HT1080 (cell line): Measurements from ENCODE around the gene TMEM95. TPM values are rescaled to one million over a fixed set of nuclear protein-coding genes. Genes with fewer than 3 reads are reported as not detected.
"Not testable (repeated sequence)": the region's sequence is repeated elsewhere in the genome, so short reads cannot be mapped to it uniquely, and the experiment has no call there.

Source experiments
- DNase-seq: peaks from one replicate; pipeline ENCODE4 v3.0.0-alpha.2; 2015; ENCODE audit warnings: low read depth
- total RNA-seq: library from RNA; depleted of rRNA; stranded (reverse); fragments of >200 nt; shearing (Covaris generic); gene quantifications from 2 replicates; pipeline ENCODE4 v1.2.3, GENCODE V29; 2014

TMEM95 gene
- total RNA-seq, 1 experiment from 2014 or later = not detected

GRCh38 chr17:7343250-7343649 lies 11.7 kb upstream of the TMEM95 start:
- no peak for DNase-seq

- no peak for DNase-seq
These were observed 8.0 kb upstream of the TMEM95 start for GRCh38 chr17:7346761-7347614.

GRCh38 chr17:7347630-7348477 lies 7.1 kb upstream of the TMEM95 start:
- no peak for DNase-seq

GRCh38 chr17:7348478-7349242 lies 6.3 kb upstream of the TMEM95 start:
- no peak for DNase-seq

GRCh38 chr17:7351665-7352502 lies 3.1 kb upstream of the TMEM95 start, which contains the start of gene KCTD11:
Gene KCTD11, plus strand, starts transcription at chr17:7352162.
- peak; percentile 88 for DNase-seq

GRCh38 chr17:7352503-7352889 lies 2.5 kb upstream of the TMEM95 start:
- no peak for DNase-seq

- DNase-seq = no peak
These were observed 1.9 kb upstream of the TMEM95 start for GRCh38 chr17:7352910-7353635.

GRCh38 chr17:7354262-7354843 lies 603 bp upstream of the TMEM95 start:
- DNase-seq = peak; percentile 48

- DNase-seq = no peak
These were observed 617 bp downstream of the TMEM95 start for GRCh38 chr17:7355573-7355972.

GRCh38 chr17:7356072-7356549 lies 1.2 kb downstream of the TMEM95 start:
- peak; percentile 75 for DNase-seq

- DNase-seq = no peak
These were observed 1.8 kb downstream of the TMEM95 start for GRCh38 chr17:7356756-7357155.

GRCh38 chr17:7357381-7357780 lies 2.4 kb downstream of the TMEM95 start:
- DNase-seq = no peak

- no peak for DNase-seq
These were observed 7.0 kb downstream of the TMEM95 start for GRCh38 chr17:7361906-7362305.

- DNase-seq = peak; percentile 51
These were observed 8.4 kb downstream of the TMEM95 start for GRCh38 chr17:7363311-7363710.

- not testable (repeated sequence) for DNase-seq
These were observed 11.0 kb downstream of the TMEM95 start for GRCh38 chr17:7365963-7366362.

GRCh38 chr17:7367083-7367482 lies 12.1 kb downstream of the TMEM95 start:
- DNase-seq = no peak

- no peak for DNase-seq
These were observed 13.1 kb downstream of the TMEM95 start for GRCh38 chr17:7367918-7368598.

- DNase-seq = not testable (repeated sequence)
These were observed 13.6 kb downstream of the TMEM95 start for GRCh38 chr17:7368599-7368994.

- DNase-seq = no peak
These were observed 14.9 kb downstream of the TMEM95 start for GRCh38 chr17:7369825-7370224.
